Stomach (tissue), 9 donors: ENCODE results near the gene NBR1. TPM values are rescaled to one million over a fixed set of nuclear protein-coding genes. Genes with fewer than 3 reads are reported as not detected.
"Not testable (repeated sequence)": the region's sequence is repeated elsewhere in the genome, so short reads cannot be mapped to it uniquely, and the experiment has no call there.

Experiments
- DNase-seq, 2 donors: peaks; one replicate each; pipeline versions ENCODE4 v3.0.0 to v3.0.0-alpha.2; 2013 to 2019
- H3K27ac ChIP-seq, 5 donors: fragments of 200-600 bp in 4 of 5; sonication (generic) in 4 of 5; one replicate each; pipeline ENCODE4 v1.5.1; 2013 to 2019; ENCODE audit warnings: mild to moderate bottlenecking in 1 of 5, moderate library complexity in 1 of 5
- H3K27me3 ChIP-seq, 3 donors: fragments of 200-600 bp; sonication (generic); one replicate each; pipeline ENCODE4 v1.5.1; 2017 to 2019; ENCODE audit warnings: mixed run types in 1 of 3
- H3K36me3 ChIP-seq, 4 donors: fragments of 200-600 bp; sonication (generic); 1 replicate in 3 of 4; 2 replicates in 1 of 4; pipeline ENCODE4 v1.5.1; 2016 to 2019
- H3K4me1 ChIP-seq, 4 donors: fragments of 200-600 bp; sonication (generic); one replicate each; pipeline ENCODE4 v1.5.1; 2016 to 2019
- H3K4me3 ChIP-seq, 4 donors: fragments of 200-600 bp; sonication (generic) in 3 of 4; one replicate each; pipeline ENCODE4 v1.5.1; 2016 to 2019; ENCODE audit warnings: mild to moderate bottlenecking in 1 of 4
- H3K9me3 ChIP-seq, 4 donors: fragments of 200-600 bp; sonication (generic); one replicate each; pipeline ENCODE4 v1.5.1; 2016 to 2019
- CTCF ChIP-seq, 7 experiments: fragments of 450-650 bp in 4 of 7; fragments of 200-600 bp in 3 of 7; sonication (generic) in 3 of 7; IDR thresholded peaks; one replicate each; pipeline ENCODE4 v1.5.1; 2016 to 2019; ENCODE audit warnings: antibody characterized with exemption in 7 of 7, control low read depth in 2 of 7, mild to moderate bottlenecking in 1 of 7
- EP300 ChIP-seq: sonication (generic); formaldehyde crosslinking; IDR thresholded peaks from one replicate; pipeline ENCODE4 v1.6.1; 2017; ENCODE audit warnings: antibody characterized with exemption
- POLR2A ChIP-seq, 4 donors: fragments of 450-650 bp; IDR thresholded peaks; one replicate each; pipeline ENCODE4 v1.6.1; 2016; ENCODE audit warnings: antibody characterized with exemption in 4 of 4, control low read depth in 2 of 4, mild to moderate bottlenecking in 1 of 4, moderate library complexity in 1 of 4
- POLR2AphosphoS5 ChIP-seq, 3 donors: sonication (generic); formaldehyde crosslinking; IDR thresholded peaks; one replicate each; pipeline ENCODE4 v1.6.1; 2016; ENCODE audit warnings: antibody characterized with exemption in 3 of 3
- WGBS, 5 donors: extraction: QIAGEN DNeasy Blood & Tissue Kit in 3 of 5; methylation state at CpG; one replicate each; pipeline versions ENCODE4 v1.1.5 to v1.1.7; 2013 to 2018; 5-methylcytosine and 5-hydroxymethylcytosine counted together
- intact Hi-C: fragments of 100-400 bp; cut with DNase I; formaldehyde crosslinking; loops from one replicate; pipeline ENCODE4 v1.15.1; 2023; ENCODE audit warnings: low total_unique reads
- polyA plus RNA-seq, 3 donors: library from polyadenylated mRNA; stranded (reverse); fragments of 200-250 nt; gene quantifications; one replicate each; pipeline ENCODE4 v1.2.3, GENCODE V29; 2013
- total RNA-seq, 5 donors: library from RNA; depleted of rRNA; stranded (reverse); fragments of >200 nt; gene quantifications; one replicate each; pipeline versions ENCODE4 v1.1.0 to v1.2.3, GENCODE V29; 2014 to 2016
- donor health status: healthy with polysubstance abuse.
- donor health status: Bipolar disorder and iron deficiency.
- donor health status: healthy.

Gene NBR1
- total and polyA plus RNA-seq, 8 donors: 25.4 to 107 (median 43.8) TPM

- 93 to 98% (median 96%) methylated on average over 5 to 25 of the region's 25 CpGs for WGBS, 5 donors
- TF ChIP-seq POLR2AphosphoS5 (IDR thresholded peaks at IDR 0.05): no peak
- TF ChIP-seq POLR2A (IDR thresholded peaks at IDR 0.05): no peak
- no peak for TF ChIP-seq CTCF (IDR thresholded peaks at IDR 0.05)
- no peak for TF ChIP-seq EP300
- no peak for DNase-seq
- Histone ChIP-seq H3K27ac (no peak overlapping the region), H3K27me3 (no peaks in the 10 kb centered on the region), H3K4me1 (peaks cover 0 to 7% (median 5%) of the 10 kb centered on the region in 4 donors), H3K4me3 (no peak overlapping the region), H3K9me3 (no peaks in the 10 kb centered on the region), H3K36me3 (peaks cover 18 to 45% (median 43%) of the 10 kb centered on the region in 4 donors)
- intact Hi-C loops: no loop called here
Measured at GRCh38 chr17:43134774-43135453, 36.1 kb upstream of the NBR1 start.

GRCh38 chr17:43135454-43135819 is 35.6 kb upstream of the NBR1 start:
- H3K27me3 ChIP-seq: no peaks in the 10 kb centered on the region
- H3K4me1 ChIP-seq: peaks cover 0 to 2% (median under 1%) of the 10 kb centered on the region in 4 donors
- no peak for TF ChIP-seq POLR2AphosphoS5 (IDR thresholded peaks at IDR 0.05)
- TF ChIP-seq POLR2A (IDR thresholded peaks at IDR 0.05): no peak
- no peak for TF ChIP-seq CTCF (IDR thresholded peaks at IDR 0.05)
- no peak for TF ChIP-seq EP300
- no peak overlapping the region for H3K27ac ChIP-seq
- no peak for DNase-seq
- 95 to 99% (median 97%) methylated on average over 19 of the region's 19 CpGs for WGBS, 5 donors
- no peak overlapping the region for H3K4me3 ChIP-seq
- intact Hi-C loops: no loop called here
- peaks cover 18 to 47% (median 43%) of the 10 kb centered on the region in 4 donors for H3K36me3 ChIP-seq
- no peaks in the 10 kb centered on the region for H3K9me3 ChIP-seq

DNA sequence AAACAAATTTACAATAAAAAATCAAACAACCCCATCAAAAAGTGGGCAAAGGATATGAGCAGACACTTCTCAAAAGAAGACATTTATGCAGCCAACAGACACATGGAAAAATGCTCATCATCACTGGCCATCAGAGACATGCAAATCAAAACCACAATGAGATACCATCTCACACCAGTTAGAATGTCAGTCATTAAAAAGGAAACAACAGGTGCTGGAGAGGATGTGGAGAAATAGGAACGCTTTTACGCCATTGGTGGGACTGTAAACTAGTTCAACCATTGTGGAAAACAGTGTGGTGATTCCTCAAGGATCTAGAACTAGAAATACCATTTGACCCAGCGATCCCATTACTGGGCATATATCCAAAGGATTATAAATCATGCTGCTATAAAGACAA is 34.4 kb upstream of the NBR1 start:
- intact Hi-C loops, H3K27ac ChIP-seq, H3K4me3 ChIP-seq, DNase-seq, H3K9me3 ChIP-seq, H3K4me1 ChIP-seq, H3K27me3 ChIP-seq: not testable (repeated sequence)
- peaks cover 18 to 55% (median 42%) of the 10 kb centered on the region in 4 donors for H3K36me3 ChIP-seq
- WGBS, 5 donors: 75 to 91% (median 91%) methylated on average over 3 of the region's 3 CpGs

- H3K36me3 ChIP-seq: peaks cover 14 to 52% (median 35%) of the 10 kb centered on the region in 4 donors
- H3K27me3 ChIP-seq, intact Hi-C loops, H3K27ac ChIP-seq, H3K4me1 ChIP-seq, DNase-seq, H3K4me3 ChIP-seq, H3K9me3 ChIP-seq: not testable (repeated sequence)
- 82 to 88% (median 87%) methylated on average over 3 to 4 of the region's 4 CpGs for WGBS, 5 donors
Measured at GRCh38 chr17:43138531-43138930, 32.5 kb upstream of the NBR1 start.

GRCh38 chr17:43140396-43141332 is 30.4 kb upstream of the NBR1 start:
- Histone ChIP-seq H3K27ac (no peak overlapping the region), H3K4me3 (no peak overlapping the region), H3K4me1 (no peaks in the 10 kb centered on the region), H3K27me3 (no peaks in the 10 kb centered on the region), H3K9me3 (no peaks in the 10 kb centered on the region), H3K36me3 (peaks cover 9 to 51% (median 30%) of the 10 kb centered on the region in 4 donors)
- TF ChIP-seq EP300: no peak
- no peak for TF ChIP-seq POLR2AphosphoS5 (IDR thresholded peaks at IDR 0.05)
- no peak for TF ChIP-seq CTCF (IDR thresholded peaks at IDR 0.05)
- TF ChIP-seq POLR2A (IDR thresholded peaks at IDR 0.05): no peak
- 82 to 90% (median 88%) methylated on average over 11 of the region's 11 CpGs for WGBS, 5 donors
- intact Hi-C loops: no loop called here
- no peak for DNase-seq
